GM23248 (cell line): ENCODE measurements around the gene RBP3. TPM values are rescaled to one million over a fixed set of nuclear protein-coding genes. Genes with fewer than 3 reads are reported as not detected.

Source experiments
- DNase-seq: peaks from one replicate; pipeline ENCODE4 v3.0.0-alpha.2; 2015
- H2AFZ ChIP-seq: fragments of 200-600 bp; sonication (generic); 2 replicates; pipeline ENCODE4 v1.6.1; 2016; ENCODE audit warnings: antibody characterized with exemption
- H3F3A ChIP-seq: fragments of 200-600 bp; sonication (generic); 2 replicates; pipeline ENCODE4 v1.6.1; 2016; ENCODE audit warnings: mild to moderate bottlenecking, antibody characterized with exemption, mixed run types; ENCODE audit not compliant: insufficient read depth
- H3K27ac ChIP-seq: fragments of 200-600 bp; sonication (generic); 2 replicates; pipeline ENCODE4 v1.5.1; 2016; ENCODE audit warnings: mild to moderate bottlenecking
- H3K27me3 ChIP-seq: fragments of 200-600 bp; sonication (generic); replicated peaks from 2 replicates; pipeline ENCODE4 v1.6.1; 2016; ENCODE audit warnings: mild to moderate bottlenecking; ENCODE audit not compliant: insufficient read depth
- H3K36me3 ChIP-seq: fragments of 200-600 bp; sonication (generic); 2 replicates; pipeline ENCODE4 v1.6.1; 2016; ENCODE audit warnings: low read depth, mild to moderate bottlenecking
- H3K4me1 ChIP-seq: fragments of 200-600 bp; sonication (generic); 2 replicates; pipeline ENCODE4 v1.6.1; 2016; ENCODE audit warnings: mild to moderate bottlenecking; ENCODE audit not compliant: insufficient read depth
- H3K4me2 ChIP-seq: fragments of 200-600 bp; sonication (generic); one replicate; pipeline ENCODE4 v1.6.1; 2016; ENCODE audit warnings: mild to moderate bottlenecking; ENCODE audit not compliant: unreplicated experiment
- H3K4me3 ChIP-seq: fragments of 200-600 bp; sonication (generic); 2 replicates; pipeline ENCODE4 v1.5.1; 2016; ENCODE audit warnings: mild to moderate bottlenecking
- H3K79me2 ChIP-seq: fragments of 200-600 bp; sonication (generic); 2 replicates; pipeline ENCODE4 v1.6.1; 2016; ENCODE audit warnings: mild to moderate bottlenecking; ENCODE audit not compliant: insufficient read depth
- H3K9ac ChIP-seq: fragments of 200-600 bp; sonication (generic); 2 replicates; pipeline ENCODE4 v1.6.1; 2016; ENCODE audit warnings: mild to moderate bottlenecking
- H3K9me2 ChIP-seq: fragments of 200-600 bp; sonication (generic); 2 replicates; pipeline ENCODE4 v1.6.1; 2016; ENCODE audit warnings: mixed run types, mild to moderate bottlenecking, moderate library complexity; ENCODE audit not compliant: insufficient read depth
- H3K9me3 ChIP-seq: fragments of 200-600 bp; sonication (generic); one replicate; pipeline ENCODE4 v1.6.1; 2017; ENCODE audit warnings: low read depth
- H4K20me1 ChIP-seq: fragments of 200-600 bp; sonication (generic); 2 replicates; pipeline ENCODE4 v1.6.0; 2016; ENCODE audit not compliant: insufficient read depth
- EZH2 ChIP-seq: fragments of 200-600 bp; sonication (generic); IDR thresholded peaks from 2 replicates; pipeline ENCODE4 v1.6.1; 2018; ENCODE audit warnings: antibody characterized with exemption, mild to moderate bottlenecking; ENCODE audit not compliant: insufficient read depth, poor library complexity, severe bottlenecking
- EZH2phosphoT487 ChIP-seq: fragments of 200-600 bp; sonication (generic); IDR thresholded peaks from 2 replicates; pipeline ENCODE4 v1.6.1; 2018; ENCODE audit warnings: antibody characterized with exemption, moderate library complexity, mild to moderate bottlenecking, low read depth; ENCODE audit not compliant: insufficient read depth
- WGBS, 2 experiments: methylation state at CpG; one replicate each; pipeline ENCODE4 v1.1.6; 2015 to 2017; ENCODE audit warnings: low lambda C conversion rate in 2 of 2, low coverage in 1 of 2; ENCODE audit errors: missing lambda C conversion rate in 2 of 2; 5-methylcytosine and 5-hydroxymethylcytosine counted together
- in situ Hi-C: fragments of 300-500 bp; cut with MboI; formaldehyde crosslinking; loops from 2 replicates; pipeline ENCODE4 v1.15.0; 2020
- polyA plus RNA-seq: library from polyadenylated mRNA; unstranded; fragments of >200 nt; fragmentation: Nextera tagmentation; extraction: Ambion mirVana; gene quantifications from 2 replicates; pipeline ENCODE4 v1.2.1, GENCODE V29; 2016
- total RNA-seq: library from RNA; depleted of rRNA; stranded (reverse); fragments of >200 nt; shearing (Covaris generic); gene quantifications from 2 replicates; pipeline ENCODE4 v1.2.3, GENCODE V29; 2014

The RBP3 gene
- total and polyA plus RNA-seq, 2 experiments from 2014 or later, result not detected

DNA sequence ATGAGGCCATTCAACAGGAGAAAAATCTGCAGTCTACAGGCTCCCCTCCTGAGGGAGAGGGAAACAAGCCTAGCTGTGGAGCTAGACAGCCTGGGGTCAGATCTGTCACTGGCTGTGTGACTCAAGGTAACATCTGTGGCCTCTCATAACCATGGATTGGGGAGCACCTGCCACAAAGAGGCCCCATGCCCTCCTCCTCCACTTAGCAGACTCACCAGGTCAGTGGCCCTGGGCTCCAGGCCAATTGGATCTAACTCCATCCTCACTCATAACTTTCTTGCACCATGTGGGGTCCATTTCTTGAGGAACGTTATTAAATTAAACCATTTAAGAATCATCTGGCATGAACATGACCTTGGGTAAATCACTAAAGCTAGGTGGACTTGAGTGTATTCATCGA lies 46.3 kb upstream of the RBP3 start:
- H2AFZ ChIP-seq, result no peak overlapping the region
- no peaks in the 10 kb centered on the region for H3K4me1 ChIP-seq
- DNase-seq, result no peak
- H3K9ac ChIP-seq, result no peak overlapping the region
- no peak overlapping the region for H3K27ac ChIP-seq
- WGBS, 2 experiments, result 51 to 56% methylated on average over 2 of the region's 2 CpGs
- no peak overlapping the region for H3K4me2 ChIP-seq
- no peaks in the 10 kb centered on the region for H3K79me2 ChIP-seq
- H3K9me3 ChIP-seq, result no peaks in the 10 kb centered on the region
- TF ChIP-seq EZH2phosphoT487, result no peak
- TF ChIP-seq EZH2, result no peak
- no peaks in the 10 kb centered on the region for H3K9me2 ChIP-seq
- no peaks in the 10 kb centered on the region for H3F3A ChIP-seq
- no peaks in the 10 kb centered on the region for H3K36me3 ChIP-seq
- no peaks in the 10 kb centered on the region for H4K20me1 ChIP-seq
- H3K27me3 ChIP-seq, result peaks cover 61% of the 10 kb centered on the region
- in situ Hi-C loops, result loop anchor here (10.0 kb wide), 1 partner anchor 247 kb away; no protein-coding TSS in a partner anchor
- no peak overlapping the region for H3K4me3 ChIP-seq

DNA sequence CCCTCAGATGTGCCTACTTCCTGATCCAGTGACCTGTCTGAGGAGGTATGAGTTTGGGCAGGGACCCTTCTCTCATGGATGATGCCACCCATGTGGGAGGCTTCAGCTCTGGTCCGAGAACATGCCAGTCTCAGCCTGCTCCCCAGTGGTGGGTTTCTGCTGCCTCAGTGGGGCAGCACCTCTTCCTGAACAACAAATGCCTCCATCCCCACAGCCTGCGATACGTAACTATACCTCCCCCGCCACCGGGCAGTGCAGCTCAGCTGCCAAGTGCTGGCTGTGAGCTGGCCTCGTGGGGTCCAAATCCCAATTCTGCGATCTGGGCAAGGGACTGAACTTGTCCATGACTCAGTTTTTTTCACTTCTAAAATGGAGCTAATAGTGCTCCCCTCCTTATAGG lies 45.1 kb upstream of the RBP3 start:
- no peaks in the 10 kb centered on the region for H3K9me2 ChIP-seq
- in situ Hi-C loops, result loop anchor here (10.0 kb wide), 1 partner anchor 248 kb away; no protein-coding TSS in a partner anchor
- no peak for DNase-seq
- no peaks in the 10 kb centered on the region for H3F3A ChIP-seq
- no peaks in the 10 kb centered on the region for H3K4me1 ChIP-seq
- no peaks in the 10 kb centered on the region for H3K79me2 ChIP-seq
- H2AFZ ChIP-seq, result no peak overlapping the region
- H3K36me3 ChIP-seq, result no peaks in the 10 kb centered on the region
- H3K9ac ChIP-seq, result no peak overlapping the region
- no peak overlapping the region for H3K27ac ChIP-seq
- no peak for TF ChIP-seq EZH2
- TF ChIP-seq EZH2phosphoT487, result no peak
- no peak overlapping the region for H3K4me3 ChIP-seq
- no peak overlapping the region for H3K4me2 ChIP-seq
- H3K27me3 ChIP-seq, result peaks cover 58% of the 10 kb centered on the region
- no peaks in the 10 kb centered on the region for H3K9me3 ChIP-seq
- no peaks in the 10 kb centered on the region for H4K20me1 ChIP-seq
- 58 to 64% methylated on average over 7 of the region's 7 CpGs for WGBS, 2 experiments

- in situ Hi-C loops, result loop anchor here (10.0 kb wide), 1 partner anchor 249 kb away; no protein-coding TSS in a partner anchor
These were observed 44.3 kb upstream of the RBP3 start for GRCh38 chr10:47303866-47304265.

GRCh38 chr10:47305566-47305965 lies 42.6 kb upstream of the RBP3 start:
- Histone ChIP-seq H3K4me3 (no peak overlapping the region), H3K9ac (no peak overlapping the region), H4K20me1 (no peaks in the 10 kb centered on the region), H3K9me3 (no peaks in the 10 kb centered on the region), H3K36me3 (no peaks in the 10 kb centered on the region), H3K27me3 (peaks cover 42% of the 10 kb centered on the region), H3K4me2 (no peak overlapping the region), H2AFZ (no peak overlapping the region), H3K27ac (no peak overlapping the region), H3K9me2 (no peaks in the 10 kb centered on the region), H3K79me2 (no peaks in the 10 kb centered on the region), H3K4me1 (no peaks in the 10 kb centered on the region), H3F3A (no peaks in the 10 kb centered on the region)
- DNase-seq, result no peak
- TF ChIP-seq EZH2, result no peak
- no peak for TF ChIP-seq EZH2phosphoT487
- WGBS, 2 experiments, result 31 to 32% methylated on average over 2 of the region's 2 CpGs
- in situ Hi-C loops, result loop anchor here (10.0 kb wide), 1 partner anchor 251 kb away; no protein-coding TSS in a partner anchor

More at GRCh38 chr10:47303866-47304265, 44.3 kb upstream of the RBP3 start:
- Histone ChIP-seq H3K4me3 (no peak overlapping the region), H3K9me2 (no peaks in the 10 kb centered on the region), H4K20me1 (no peaks in the 10 kb centered on the region), H3K9me3 (no peaks in the 10 kb centered on the region), H2AFZ (no peak overlapping the region), H3K9ac (no peak overlapping the region), H3K79me2 (no peaks in the 10 kb centered on the region), H3K36me3 (no peaks in the 10 kb centered on the region), H3K27ac (no peak overlapping the region), H3K27me3 (peaks cover 52% of the 10 kb centered on the region), H3F3A (no peaks in the 10 kb centered on the region), H3K4me2 (no peak overlapping the region), H3K4me1 (no peaks in the 10 kb centered on the region)
- 63 to 65% methylated on average over 6 of the region's 6 CpGs for WGBS, 2 experiments
- no peak for DNase-seq
- no peak for TF ChIP-seq EZH2phosphoT487
- TF ChIP-seq EZH2, result no peak
